H9 (cell line): ENCODE results near the gene FAM13A. TPM values are rescaled to one million over a fixed set of nuclear protein-coding genes. Genes with fewer than 3 reads are reported as not detected.

ENCODE experiments used
- DNase-seq: peaks from one replicate; pipeline ENCODE4 v3.0.0-alpha.2; 2017
- H2AFZ ChIP-seq: one replicate; pipeline ENCODE4 v1.6.1; 2013; ENCODE audit warnings: mild to moderate bottlenecking, low read length, control low read depth, moderate library complexity
- H2AK5ac ChIP-seq: 2 replicates; pipeline ENCODE4 v1.6.1; 2013; ENCODE audit warnings: low read length, control low read depth, mixed read lengths; ENCODE audit not compliant: insufficient read length
- H2BK120ac ChIP-seq: one replicate; pipeline ENCODE4 v1.6.1; 2013; ENCODE audit warnings: low read depth, mild to moderate bottlenecking, low read length, control low read depth, inconsistent platforms; ENCODE audit not compliant: poor library complexity, severe bottlenecking
- H2BK12ac ChIP-seq: 2 replicates; pipeline ENCODE4 v1.6.1; 2013; ENCODE audit warnings: low read length, control low read depth, mixed read lengths, low read depth; ENCODE audit not compliant: insufficient read length
- H2BK15ac ChIP-seq: 2 replicates; pipeline ENCODE4 v1.6.1; 2013; ENCODE audit warnings: low read depth, low read length, control low read depth
- H2BK20ac ChIP-seq: one replicate; pipeline ENCODE4 v1.6.1; 2013; ENCODE audit warnings: low read depth, mild to moderate bottlenecking, low read length, control low read depth, inconsistent platforms; ENCODE audit not compliant: poor library complexity, severe bottlenecking
- H2BK5ac ChIP-seq: 2 replicates; pipeline ENCODE4 v1.6.1; 2013; ENCODE audit warnings: low read length, control low read depth, mixed read lengths; ENCODE audit not compliant: insufficient read length
- H3K14ac ChIP-seq: 2 replicates; pipeline ENCODE4 v1.6.1; 2013; ENCODE audit warnings: low read length, control low read depth; ENCODE audit not compliant: insufficient read depth
- H3K18ac ChIP-seq: 2 replicates; pipeline ENCODE4 v1.6.1; 2013; ENCODE audit warnings: low read depth, mild to moderate bottlenecking, mixed read lengths, low read length, control low read depth; ENCODE audit not compliant: insufficient read length
- H3K23ac ChIP-seq: 2 replicates; pipeline ENCODE4 v1.6.1; 2013; ENCODE audit warnings: low read length, control low read depth, mixed read lengths, low read depth; ENCODE audit not compliant: insufficient read length
- H3K23me2 ChIP-seq: 2 replicates; pipeline ENCODE4 v1.6.1; 2013; ENCODE audit warnings: low read depth, mild to moderate bottlenecking, mixed read lengths, low read length, control low read depth; ENCODE audit not compliant: insufficient read length, poor library complexity, severe bottlenecking
- H3K27ac ChIP-seq: 2 replicates; pipeline ENCODE4 v1.5.1; 2013; ENCODE audit warnings: low read length, control low read depth, mixed read lengths, low read depth; ENCODE audit not compliant: insufficient read length
- H3K27me3 ChIP-seq: 2 replicates; pipeline ENCODE4 v1.6.1; 2013; ENCODE audit warnings: low read length, control low read depth, inconsistent platforms; ENCODE audit not compliant: insufficient read depth
- H3K4ac ChIP-seq: 2 replicates; pipeline ENCODE4 v1.6.1; 2013; ENCODE audit warnings: low read depth, mild to moderate bottlenecking, control low read depth, inconsistent platforms, low read length, moderate library complexity
- H3K4me1 ChIP-seq: 2 replicates; pipeline ENCODE4 v1.6.1; 2013; ENCODE audit warnings: low read length, control low read depth, inconsistent platforms; ENCODE audit not compliant: insufficient read depth
- H3K4me2 ChIP-seq: 2 replicates; pipeline ENCODE4 v1.6.1; 2013; ENCODE audit warnings: low read length, control low read depth, mixed read lengths; ENCODE audit not compliant: insufficient read length, insufficient read depth
- H3K56ac ChIP-seq: 2 replicates; pipeline ENCODE4 v1.6.1; 2013; ENCODE audit warnings: low read depth, mild to moderate bottlenecking, mixed read lengths, low read length, control low read depth; ENCODE audit not compliant: insufficient read length
- H3K79me1 ChIP-seq: 2 replicates; pipeline ENCODE4 v1.6.1; 2013; ENCODE audit warnings: low read depth, mild to moderate bottlenecking, moderate library complexity, low read length, control low read depth, inconsistent platforms; ENCODE audit not compliant: insufficient read depth, poor library complexity, severe bottlenecking
- H3K79me2 ChIP-seq: 2 replicates; pipeline ENCODE4 v1.6.1; 2013; ENCODE audit warnings: low read length, control low read depth, inconsistent platforms; ENCODE audit not compliant: insufficient read depth
- H3K9ac ChIP-seq: 2 replicates; pipeline ENCODE4 v1.6.1; 2013; ENCODE audit warnings: low read length, control low read depth, mixed read lengths; ENCODE audit not compliant: insufficient read length; ENCODE audit errors: extremely low read depth
- H3K9me3 ChIP-seq: one replicate; pipeline ENCODE4 v1.6.1; 2013; ENCODE audit warnings: low read depth, low read length, inconsistent platforms; ENCODE audit not compliant: control insufficient read depth
- H3T11ph ChIP-seq: one replicate; pipeline ENCODE4 v1.6.1; 2013; ENCODE audit warnings: mild to moderate bottlenecking, low read length, control low read depth, inconsistent platforms
- H4K20me1 ChIP-seq: one replicate; pipeline ENCODE4 v1.6.1; 2013; ENCODE audit not compliant: control insufficient read depth, insufficient read length, insufficient read depth
- H4K5ac ChIP-seq: 2 replicates; pipeline ENCODE4 v1.6.1; 2013; ENCODE audit warnings: low read depth, mild to moderate bottlenecking, mixed read lengths, low read length, control low read depth; ENCODE audit not compliant: insufficient read length
- H4K8ac ChIP-seq: replicated peaks from 2 replicates; pipeline ENCODE4 v1.6.1; 2013; ENCODE audit warnings: low read length, control low read depth, mixed read lengths, low read depth; ENCODE audit not compliant: insufficient read length
- H4K91ac ChIP-seq: 2 replicates; pipeline ENCODE4 v1.6.1; 2013; ENCODE audit warnings: low read depth, mild to moderate bottlenecking, moderate library complexity, mixed read lengths, low read length, control low read depth; ENCODE audit not compliant: insufficient read length
- H3K27ac Mint-ChIP-seq, 3 experiments: 2 replicates in 2 of 3; 3 replicates in 1 of 3; pipeline ENCODE4 v1.8.0; 2020 to 2021; ENCODE audit warnings: mixed read lengths in 3 of 3, mild to moderate bottlenecking in 1 of 3, moderate library complexity in 1 of 3
- H3K27me3 Mint-ChIP-seq: 2 replicates; pipeline ENCODE4 v1.8.0; 2021; ENCODE audit warnings: low read depth, mild to moderate bottlenecking, moderate library complexity, mixed read lengths
- H3K36me3 Mint-ChIP-seq, 3 experiments: 2 replicates in 2 of 3; 3 replicates in 1 of 3; pipeline ENCODE4 v1.8.0; 2020 to 2021; ENCODE audit warnings: low read depth in 3 of 3, mixed read lengths in 3 of 3; ENCODE audit not compliant: insufficient read depth in 1 of 3
- H3K4me1 Mint-ChIP-seq, 2 experiments: 2 replicates each; pipeline ENCODE4 v1.8.0; 2020; ENCODE audit warnings: mixed read lengths in 2 of 2
- H3K4me3 Mint-ChIP-seq, 2 experiments: 2 replicates in 1 of 2; 3 replicates in 1 of 2; pipeline ENCODE4 v1.8.0; 2020 to 2021; ENCODE audit warnings: mild to moderate bottlenecking in 2 of 2, mixed read lengths in 2 of 2, moderate library complexity in 1 of 2
- H3K9me3 Mint-ChIP-seq, 2 experiments: 2 replicates in 1 of 2; 3 replicates in 1 of 2; pipeline ENCODE4 v1.8.0; 2020; ENCODE audit warnings: mild to moderate bottlenecking in 2 of 2, mixed read lengths in 2 of 2, moderate library complexity in 1 of 2
- WGBS: extraction: QIAGEN DNeasy Blood & Tissue Kit; methylation state at CpG from one replicate; pipeline ENCODE4 v1.1.7; 2013; ENCODE audit warnings: missing lambda C conversion rate, low lambda C conversion rate, mixed read lengths; ENCODE audit not compliant: insufficient read length; ENCODE audit errors: extremely low coverage; 5-methylcytosine and 5-hydroxymethylcytosine counted together
- total RNA-seq: library from RNA; stranded (reverse); gene quantifications from 2 replicates; pipeline ENCODE4 v1.2.1, GENCODE V29; 2021
- TF ChIP-seq, protein P1 (sequence below): fragments of 200-600 bp; sonication (generic); conservative IDR thresholded peaks from 3 replicates; pipeline ENCODE4 v1.8.0; 2021; ENCODE audit warnings: antibody characterized with exemption, mild to moderate bottlenecking

Gene FAM13A
- total RNA-seq, 1 experiment from 2014 or later, result 12.7 TPM

DNA sequence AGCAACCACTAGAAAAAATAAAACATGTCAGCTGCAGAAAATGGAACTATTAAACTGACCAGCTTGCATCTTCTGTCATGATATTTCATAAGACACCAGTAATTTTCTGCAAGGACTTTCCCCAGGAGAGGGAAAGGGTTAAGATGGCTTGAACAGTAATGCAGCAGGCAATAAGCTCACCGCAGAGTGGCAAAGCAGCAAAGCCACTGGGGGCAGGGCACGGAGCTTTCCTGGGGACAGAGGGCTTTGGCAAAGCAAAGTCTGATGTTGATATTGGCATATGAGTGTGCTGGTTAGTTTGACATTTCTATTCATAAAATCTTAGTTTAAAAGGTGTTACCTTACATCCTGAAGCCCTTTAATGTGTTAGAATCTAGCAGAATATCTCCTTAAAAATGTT, 304.2 kb downstream of the FAM13A start:
- Histone ChIP-seq H3K79me1 (no peaks in the 10 kb centered on the region), H3K4me2 (no peak overlapping the region), H3T11ph (no peak overlapping the region), H2BK120ac (no peak overlapping the region), H3K79me2 (no peaks in the 10 kb centered on the region), H3K18ac (no peak overlapping the region), H3K14ac (no peak overlapping the region), H4K91ac (no peak overlapping the region), H3K4ac (no peak overlapping the region), H3K9ac (no peak overlapping the region), H2BK12ac (no peak overlapping the region), H3K9me3 (no peaks in the 10 kb centered on the region), H4K8ac (no peak overlapping the region), H2AK5ac (no peak overlapping the region), H4K20me1 (no peaks in the 10 kb centered on the region), H2BK20ac (no peak overlapping the region), H3K4me1 (no peaks in the 10 kb centered on the region), H2AFZ (no peak overlapping the region), H3K27me3 (no peaks in the 10 kb centered on the region), H4K5ac (no peak overlapping the region), H3K23ac (no peak overlapping the region), H2BK5ac (no peak overlapping the region), H3K27ac (no peak overlapping the region), H3K56ac (no peak overlapping the region), H3K23me2 (no peaks in the 10 kb centered on the region), H2BK15ac (no peak overlapping the region)
- no peak for DNase-seq
- H3K4me1 Mint-ChIP-seq, result peaks cover 2% of the 10 kb centered on the region in 2 experiments; a peak in 3 of 4 replicates
- H3K27ac Mint-ChIP-seq, result peak overlapping the region in 1 of 3 experiments; percentile 82; a peak in 1 of 7 replicates
- TF ChIP-seq, protein P1, sequence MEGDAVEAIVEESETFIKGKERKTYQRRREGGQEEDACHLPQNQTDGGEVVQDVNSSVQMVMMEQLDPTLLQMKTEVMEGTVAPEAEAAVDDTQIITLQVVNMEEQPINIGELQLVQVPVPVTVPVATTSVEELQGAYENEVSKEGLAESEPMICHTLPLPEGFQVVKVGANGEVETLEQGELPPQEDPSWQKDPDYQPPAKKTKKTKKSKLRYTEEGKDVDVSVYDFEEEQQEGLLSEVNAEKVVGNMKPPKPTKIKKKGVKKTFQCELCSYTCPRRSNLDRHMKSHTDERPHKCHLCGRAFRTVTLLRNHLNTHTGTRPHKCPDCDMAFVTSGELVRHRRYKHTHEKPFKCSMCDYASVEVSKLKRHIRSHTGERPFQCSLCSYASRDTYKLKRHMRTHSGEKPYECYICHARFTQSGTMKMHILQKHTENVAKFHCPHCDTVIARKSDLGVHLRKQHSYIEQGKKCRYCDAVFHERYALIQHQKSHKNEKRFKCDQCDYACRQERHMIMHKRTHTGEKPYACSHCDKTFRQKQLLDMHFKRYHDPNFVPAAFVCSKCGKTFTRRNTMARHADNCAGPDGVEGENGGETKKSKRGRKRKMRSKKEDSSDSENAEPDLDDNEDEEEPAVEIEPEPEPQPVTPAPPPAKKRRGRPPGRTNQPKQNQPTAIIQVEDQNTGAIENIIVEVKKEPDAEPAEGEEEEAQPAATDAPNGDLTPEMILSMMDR, result no peak
- H3K36me3 Mint-ChIP-seq, result peaks cover 17 to 27% (median 23%) of the 10 kb centered on the region in 3 experiments; a peak in 6 of 7 replicates
- no peak overlapping the region for H3K4me3 Mint-ChIP-seq
- WGBS, result no CpG with 5 or more reads among the region's 2 CpGs
- no peaks in the 10 kb centered on the region for H3K9me3 Mint-ChIP-seq
- no peaks in the 10 kb centered on the region for H3K27me3 Mint-ChIP-seq
